Keratinocyte (primary cell): Measurements from ENCODE around the gene GTF2F1. TPM values are rescaled to one million over a fixed set of nuclear protein-coding genes. Genes with fewer than 3 reads are reported as not detected.

Experiments
- DNase-seq: peaks from one replicate; pipeline ENCODE4 v3.0.0-alpha.2; 2011; ENCODE audit warnings: low read depth, missing footprints, low spot score
- FAIRE-seq: peaks from 2 replicates; lab custom pipeline; 2011; peaks lifted over from hg19 to GRCh38; lab: Jason Lieb, UNC
- H2AFZ ChIP-seq: 2 replicates; pipeline ENCODE4 v1.6.0; 2012; ENCODE audit warnings: low read length, control low read depth, inconsistent platforms; ENCODE audit not compliant: control insufficient read depth
- H3K27ac ChIP-seq: 2 replicates; pipeline ENCODE4 v1.5.1; 2011; ENCODE audit warnings: low read length; ENCODE audit not compliant: control insufficient read depth, insufficient read depth
- H3K27me3 ChIP-seq: 3 replicates; pipeline ENCODE4 v1.6.0; 2011; ENCODE audit warnings: low read length; ENCODE audit not compliant: control insufficient read depth, insufficient read depth; ENCODE audit errors: extremely low read depth
- H3K36me3 ChIP-seq, 2 experiments: 2 replicates in 1 of 2; 3 replicates in 1 of 2; pipeline ENCODE4 v1.5.1; 2011; ENCODE audit warnings: low read length in 2 of 2, mild to moderate bottlenecking in 1 of 2; ENCODE audit not compliant: control insufficient read depth in 2 of 2, insufficient read depth in 2 of 2; ENCODE audit errors: extremely low read depth in 1 of 2
- H3K4me1 ChIP-seq: 3 replicates; pipeline ENCODE4 v1.5.1; 2011; ENCODE audit warnings: low read length; ENCODE audit not compliant: control insufficient read depth, insufficient read depth; ENCODE audit errors: extremely low read depth
- H3K4me2 ChIP-seq: 3 replicates; pipeline ENCODE4 v1.6.0; 2011; ENCODE audit warnings: low read depth, low read length; ENCODE audit not compliant: control insufficient read depth, insufficient read depth; ENCODE audit errors: extremely low read depth
- H3K4me3 ChIP-seq, 3 experiments: fragments of 200-600 bp in 1 of 3; sonication (generic) in 1 of 3; 2 replicates in 2 of 3; 3 replicates in 1 of 3; pipeline ENCODE4 v1.5.1; 2011 to 2016; ENCODE audit warnings: low read length in 3 of 3, mild to moderate bottlenecking in 3 of 3, control low read depth in 2 of 3, inconsistent platforms in 1 of 3, low read depth in 1 of 3, mixed read lengths in 1 of 3, mixed run types in 1 of 3, moderate library complexity in 1 of 3; ENCODE audit not compliant: control insufficient read depth in 2 of 3, insufficient read depth in 2 of 3; ENCODE audit errors: extremely low read depth in 1 of 3
- H3K79me2 ChIP-seq: 2 replicates; pipeline ENCODE4 v1.6.0; 2012; ENCODE audit warnings: low read length; ENCODE audit not compliant: control insufficient read depth, insufficient read depth
- H3K9ac ChIP-seq: 3 replicates; pipeline ENCODE4 v1.6.0; 2011; ENCODE audit warnings: low read length; ENCODE audit not compliant: control insufficient read depth, insufficient read depth; ENCODE audit errors: extremely low read depth
- H3K9me1 ChIP-seq: 3 replicates; pipeline ENCODE4 v1.6.0; 2011; ENCODE audit warnings: low read length; ENCODE audit not compliant: control insufficient read depth, insufficient read depth; ENCODE audit errors: extremely low read depth
- H3K9me3 ChIP-seq: 2 replicates; pipeline ENCODE4 v1.5.1; 2012; ENCODE audit warnings: low read depth, low read length; ENCODE audit not compliant: control insufficient read depth
- H4K20me1 ChIP-seq: 3 replicates; pipeline ENCODE4 v1.6.0; 2011; ENCODE audit warnings: low read length; ENCODE audit not compliant: control insufficient read depth, insufficient read depth; ENCODE audit errors: extremely low read depth
- EZH2 ChIP-seq: IDR thresholded peaks from one replicate; pipeline ENCODE4 v1.6.1; 2012; ENCODE audit warnings: inconsistent platforms, mild to moderate bottlenecking, low read length, moderate library complexity
- dilution Hi-C: fragments of 300-500 bp; cut with MboI; formaldehyde crosslinking; loops from one replicate; pipeline ENCODE4 v1.7.0; 2020; ENCODE audit warnings: low sequenced_read_pairs; ENCODE audit not compliant: extremely low pct_ligation_motif_present
- polyA plus RNA-seq, 5 experiments: library from polyadenylated mRNA; depleted of rRNA in 3 of 5; stranded (reverse) in 3 of 5; stranded (forward) in 1 of 5; unstranded in 1 of 5; fragments of >200 nt; gene quantifications; 1 replicate in 1 of 5; 2 replicates in 3 of 5; 3 replicates in 1 of 5; pipeline versions ENCODE4 v1.2.1 to v1.2.3, GENCODE V29; 2011 to 2012; ENCODE audit warnings: missing spikeins in 2 of 5, low read depth in 1 of 5, low replicate concordance in 1 of 5
- TF ChIP-seq, protein P1 (sequence below), 3 experiments: IDR thresholded peaks in 1 of 3; conservative IDR thresholded peaks in 1 of 3; optimal IDR thresholded peaks in 1 of 3; 2 replicates in 2 of 3; 3 replicates in 1 of 3; pipeline versions ENCODE3 to v1.5.1; 2011; ENCODE audit warnings: low read length in 3 of 3, mild to moderate bottlenecking in 3 of 3, moderate library complexity in 2 of 3, control low read depth in 1 of 3, inconsistent platforms in 1 of 3; ENCODE audit not compliant: insufficient read depth in 2 of 3; ENCODE audit errors: extremely low read depth in 1 of 3

GTF2F1 gene
- polyA plus RNA-seq, 1 donor (not counting 4 experiments of a cell fraction or from before 2014, with no cell fraction given): 37.3 TPM

DNA sequence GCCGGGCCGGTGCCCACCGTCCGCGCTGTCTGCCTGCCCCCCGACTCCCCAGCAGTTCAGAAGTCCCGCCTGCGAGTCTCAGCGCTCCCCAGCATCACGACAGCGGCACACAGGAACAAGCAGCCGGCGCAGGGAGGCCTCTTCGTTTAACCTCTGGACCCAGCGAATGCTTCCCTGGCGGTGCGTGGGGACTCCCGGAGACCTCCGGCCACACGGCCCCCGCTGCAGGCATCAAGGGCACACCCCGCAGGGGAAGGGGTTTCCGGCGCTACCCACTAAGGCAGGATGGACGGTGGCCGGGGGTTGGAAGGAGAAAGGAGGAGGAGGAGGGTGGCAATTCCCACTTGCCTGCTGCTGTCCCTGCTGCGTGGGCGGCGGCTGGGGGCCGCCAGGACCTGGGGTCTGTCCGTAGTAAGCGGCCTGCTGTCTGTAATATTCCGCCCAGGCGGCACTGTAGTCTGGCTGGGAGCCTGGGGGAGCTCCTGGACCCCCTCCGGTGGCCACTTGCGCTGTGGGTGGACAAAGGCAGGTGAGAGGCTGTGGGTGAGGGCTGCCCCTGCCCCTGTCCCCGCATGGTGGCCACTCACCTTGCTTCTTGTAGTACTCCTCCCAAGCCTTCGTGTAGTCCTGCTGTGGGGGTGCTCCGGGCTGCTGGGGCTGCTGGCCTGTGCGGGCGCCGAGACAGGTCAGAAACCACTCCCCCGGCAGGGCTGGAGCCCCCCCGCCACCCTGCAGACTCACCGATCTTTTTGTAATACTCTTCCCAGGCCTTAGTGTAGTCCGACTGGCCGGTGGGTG, 22.0 kb upstream of the GTF2F1 start:
- H3K4me2 ChIP-seq: no peak overlapping the region
- H3K9me1 ChIP-seq: no peaks in the 10 kb centered on the region
- DNase-seq (no peak), FAIRE-seq (no peak)
- no peaks in the 10 kb centered on the region for H4K20me1 ChIP-seq
- H3K9ac ChIP-seq: no peak overlapping the region
- no peaks in the 10 kb centered on the region for H3K4me1 ChIP-seq
- H3K36me3 ChIP-seq: peaks cover 36 to 45% of the 10 kb centered on the region in 2 experiments
- TF ChIP-seq, protein P1, sequence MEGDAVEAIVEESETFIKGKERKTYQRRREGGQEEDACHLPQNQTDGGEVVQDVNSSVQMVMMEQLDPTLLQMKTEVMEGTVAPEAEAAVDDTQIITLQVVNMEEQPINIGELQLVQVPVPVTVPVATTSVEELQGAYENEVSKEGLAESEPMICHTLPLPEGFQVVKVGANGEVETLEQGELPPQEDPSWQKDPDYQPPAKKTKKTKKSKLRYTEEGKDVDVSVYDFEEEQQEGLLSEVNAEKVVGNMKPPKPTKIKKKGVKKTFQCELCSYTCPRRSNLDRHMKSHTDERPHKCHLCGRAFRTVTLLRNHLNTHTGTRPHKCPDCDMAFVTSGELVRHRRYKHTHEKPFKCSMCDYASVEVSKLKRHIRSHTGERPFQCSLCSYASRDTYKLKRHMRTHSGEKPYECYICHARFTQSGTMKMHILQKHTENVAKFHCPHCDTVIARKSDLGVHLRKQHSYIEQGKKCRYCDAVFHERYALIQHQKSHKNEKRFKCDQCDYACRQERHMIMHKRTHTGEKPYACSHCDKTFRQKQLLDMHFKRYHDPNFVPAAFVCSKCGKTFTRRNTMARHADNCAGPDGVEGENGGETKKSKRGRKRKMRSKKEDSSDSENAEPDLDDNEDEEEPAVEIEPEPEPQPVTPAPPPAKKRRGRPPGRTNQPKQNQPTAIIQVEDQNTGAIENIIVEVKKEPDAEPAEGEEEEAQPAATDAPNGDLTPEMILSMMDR (optimal IDR thresholded peaks at IDR 0.05 in 1 of 3, IDR thresholded peaks at IDR 0.05 in 1 of 3, conservative IDR thresholded peaks at IDR 0.05 in 1 of 3; ENCODE audit: extremely low read depth in 1 of 3, insufficient read depth in 2 of 3, low read length in 3 of 3): no peak
- TF ChIP-seq EZH2: no peak
- no peaks in the 10 kb centered on the region for H3K27me3 ChIP-seq
- no peak overlapping the region for H3K27ac ChIP-seq
- no peak overlapping the region for H3K4me3 ChIP-seq
- H3K9me3 ChIP-seq: no peaks in the 10 kb centered on the region
- dilution Hi-C loops: no loop called here
- peaks cover 19% of the 10 kb centered on the region for H3K79me2 ChIP-seq
- H2AFZ ChIP-seq: no peak overlapping the region

DNA sequence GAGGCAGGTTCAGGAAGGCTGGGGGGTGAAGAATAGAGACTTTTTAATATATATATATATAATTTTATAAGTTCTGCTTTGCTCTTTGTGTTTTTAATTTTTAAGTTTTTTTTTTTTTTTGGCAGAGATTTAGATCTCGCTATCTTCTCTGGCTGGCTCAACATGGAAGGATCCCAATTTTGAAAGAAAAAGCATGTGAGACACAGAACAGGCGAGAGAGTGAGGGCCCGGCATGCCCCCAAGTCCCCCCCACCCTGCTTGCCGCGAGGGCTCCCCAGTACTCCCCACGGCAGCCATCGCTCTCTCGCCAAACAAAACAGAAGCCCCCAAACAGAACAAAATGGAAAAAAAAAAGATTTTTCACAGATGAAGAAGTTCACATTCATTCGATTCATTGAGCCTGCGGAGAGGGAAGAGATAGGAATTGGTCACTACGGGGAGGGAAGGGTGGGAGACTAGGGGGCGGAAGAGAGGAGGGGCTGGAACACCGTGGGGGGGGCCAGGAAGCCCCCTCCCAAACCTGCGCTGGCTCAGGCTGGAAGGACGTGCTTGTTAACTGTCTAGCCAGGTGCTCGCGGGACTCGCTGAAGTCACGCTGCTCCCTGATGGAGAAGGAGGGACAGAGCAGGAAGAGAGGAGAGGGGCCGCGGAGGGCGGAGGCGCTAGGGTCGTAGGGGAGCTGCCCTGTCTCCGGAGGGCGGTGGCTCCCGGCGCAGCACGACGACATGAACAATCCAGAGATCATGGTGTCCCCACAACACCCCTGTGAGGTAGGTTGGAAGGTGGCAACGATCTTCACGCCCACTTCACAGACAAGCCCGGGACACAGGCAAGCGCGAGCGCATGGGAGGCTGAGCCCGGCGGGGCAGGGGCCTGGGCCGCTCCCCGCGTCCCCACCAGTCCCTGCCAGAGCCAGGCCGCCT, 21.0 kb upstream of the GTF2F1 start:
- Histone ChIP-seq H3K4me2 (no peak overlapping the region), H3K79me2 (peaks cover 9% of the 10 kb centered on the region), H4K20me1 (no peaks in the 10 kb centered on the region), H3K27ac (no peak overlapping the region), H2AFZ (no peak overlapping the region), H3K9me3 (no peaks in the 10 kb centered on the region), H3K4me3 (no peak overlapping the region), H3K4me1 (no peaks in the 10 kb centered on the region), H3K36me3 (peaks cover 29 to 35% of the 10 kb centered on the region in 2 experiments), H3K9me1 (no peaks in the 10 kb centered on the region), H3K27me3 (no peaks in the 10 kb centered on the region), H3K9ac (no peak overlapping the region)
- DNase-seq: no peak
- dilution Hi-C loops: no loop called here
- no peak for FAIRE-seq
- no peak for TF ChIP-seq EZH2
- TF ChIP-seq, protein P1 (optimal IDR thresholded peaks at IDR 0.05 in 1 of 3, IDR thresholded peaks at IDR 0.05 in 1 of 3, conservative IDR thresholded peaks at IDR 0.05 in 1 of 3; ENCODE audit: extremely low read depth in 1 of 3, insufficient read depth in 2 of 3, low read length in 3 of 3): no peak
